ENCODE results near the gene TSHZ2. TPM values are rescaled to one million over a fixed set of nuclear protein-coding genes. Genes with fewer than 3 reads are reported as not detected.

TSHZ2 gene
- total and polyA plus RNA-seq, 9 of the 15 experiments (the other 6 are each of a cell fraction or from before 2014, with no cell fraction given) = 0.03 to 0.20 (median 0.05) TPM; not detected in 4

DNA sequence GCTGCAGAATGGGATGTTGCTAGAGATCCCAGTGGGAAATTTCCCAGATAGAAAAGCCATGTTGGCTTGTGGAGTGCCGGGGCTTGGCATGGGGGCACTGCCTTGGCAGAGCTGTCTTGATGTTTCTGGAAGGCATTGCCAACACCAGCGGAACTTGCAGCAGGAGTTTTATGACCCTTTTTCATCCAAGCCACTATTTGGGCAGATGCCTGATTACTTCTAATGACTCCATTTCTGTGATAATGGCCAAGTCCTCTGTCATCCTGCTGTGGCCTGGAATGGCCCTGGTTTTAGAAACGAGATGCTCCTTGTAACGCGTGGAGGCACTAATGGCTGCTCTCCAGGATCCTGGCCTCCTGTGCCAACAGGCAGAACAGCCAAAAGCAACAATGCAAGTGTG, 392.5 kb downstream of the TSHZ2 start (continued):
- TF ChIP-seq CUX1 (CRISPR knock-in tag; IDR thresholded peaks at IDR 0.05) = no peak

DNA sequence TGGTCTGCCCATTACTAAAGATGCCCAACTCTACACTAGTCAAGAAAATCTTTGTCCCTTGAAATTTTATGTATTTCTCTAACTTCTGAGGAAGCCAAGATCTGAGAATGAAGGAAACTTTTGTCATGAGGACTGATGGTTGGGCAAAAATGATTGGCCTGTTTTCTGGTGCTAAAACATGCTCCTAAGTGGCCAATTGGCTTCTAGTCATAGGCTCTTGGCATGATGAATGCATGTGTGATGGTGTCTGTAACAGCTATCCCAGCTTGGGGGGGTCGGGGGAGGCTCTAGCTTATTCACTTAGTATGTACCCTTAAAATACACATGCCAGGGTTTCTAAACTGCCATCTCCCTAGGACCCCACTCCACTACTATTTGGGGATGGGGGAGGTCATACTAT, 392.9 kb downstream of the TSHZ2 start:
- CTCF ChIA-PET (ENCODE audit: low intra/inter-chr PET ratio) = no interaction called here
- 0% methylated on average over 1 of the region's 1 CpG for WGBS (ENCODE audit: insufficient coverage, low coverage, missing lambda C conversion rate)
- DNase-seq (ENCODE audit: extremely low read depth in 1 of 4, low spot score in 3 of 4) (no peak), ATAC-seq (no peak), FAIRE-seq (no peak)
- BruUV-seq (replicated peaks) = no TSS peak
- Histone ChIP-seq H3K4me2 (ENCODE audit: insufficient read depth, low read length) (no peak overlapping the region), H3K27ac (ENCODE audit: extremely low read depth, low read depth, low read length) (no peak overlapping the region), H3K9me3 (replicated peaks; ENCODE audit: control insufficient read depth, insufficient read depth, low read depth, low read length) (no peaks in the 10 kb centered on the region), H3K4me3 (no peak overlapping the region), H3K9me1 (ENCODE audit: control insufficient read depth, insufficient read depth, low read length) (no peaks in the 10 kb centered on the region), H3K27me3 (ENCODE audit: control insufficient read depth in 2 of 2, insufficient read depth in 2 of 2, low read length in 2 of 2) (peaks cover 10 to 19% of the 10 kb centered on the region in 2 experiments; a peak in 4 of 5 replicates), H3K4me1 (replicated peaks in 1 of 2; ENCODE audit: control insufficient read depth in 2 of 2, insufficient read depth in 2 of 2, low read length in 2 of 2) (no peaks in the 10 kb centered on the region), H2AFZ (ENCODE audit: low read depth, low read length) (no peak overlapping the region), H3K79me2 (ENCODE audit: control insufficient read depth, insufficient read depth, low read length) (no peaks in the 10 kb centered on the region), H4K20me1 (replicated peaks; ENCODE audit: control insufficient read depth, insufficient read depth, low read length) (no peaks in the 10 kb centered on the region), H3K9ac (ENCODE audit: insufficient read depth in 1 of 2, low read depth in 2 of 2, low read length in 2 of 2) (no peak overlapping the region), H3K36me3 (ENCODE audit: control insufficient read depth, insufficient read depth, low read length) (no peaks in the 10 kb centered on the region)
- POLR2A ChIA-PET = no interaction called here
- intact Hi-C loops (cut with micrococcal nuclease) = no loop called here
- in situ Hi-C loops (cut with MboI) = no loop called here
- TF ChIP-seq, protein P1, sequence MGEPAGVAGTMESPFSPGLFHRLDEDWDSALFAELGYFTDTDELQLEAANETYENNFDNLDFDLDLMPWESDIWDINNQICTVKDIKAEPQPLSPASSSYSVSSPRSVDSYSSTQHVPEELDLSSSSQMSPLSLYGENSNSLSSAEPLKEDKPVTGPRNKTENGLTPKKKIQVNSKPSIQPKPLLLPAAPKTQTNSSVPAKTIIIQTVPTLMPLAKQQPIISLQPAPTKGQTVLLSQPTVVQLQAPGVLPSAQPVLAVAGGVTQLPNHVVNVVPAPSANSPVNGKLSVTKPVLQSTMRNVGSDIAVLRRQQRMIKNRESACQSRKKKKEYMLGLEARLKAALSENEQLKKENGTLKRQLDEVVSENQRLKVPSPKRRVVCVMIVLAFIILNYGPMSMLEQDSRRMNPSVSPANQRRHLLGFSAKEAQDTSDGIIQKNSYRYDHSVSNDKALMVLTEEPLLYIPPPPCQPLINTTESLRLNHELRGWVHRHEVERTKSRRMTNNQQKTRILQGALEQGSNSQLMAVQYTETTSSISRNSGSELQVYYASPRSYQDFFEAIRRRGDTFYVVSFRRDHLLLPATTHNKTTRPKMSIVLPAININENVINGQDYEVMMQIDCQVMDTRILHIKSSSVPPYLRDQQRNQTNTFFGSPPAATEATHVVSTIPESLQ (CRISPR knock-in tag; IDR thresholded peaks at IDR 0.05) = no peak
- TF ChIP-seq GABPA (tag; conservative IDR thresholded peaks at IDR 0.05; ENCODE audit: low read depth) = no peak
- TF ChIP-seq ZNF586 (CRISPR knock-in tag; conservative IDR thresholded peaks at IDR 0.05) = no peak
- no peak for TF ChIP-seq ZNF3 (CRISPR knock-in tag; IDR thresholded peaks at IDR 0.05)
- TF ChIP-seq DACH1 (IDR thresholded peaks at IDR 0.05; ENCODE audit: partially characterized antibody) = no peak
